ENCODE results near the gene FAM234B.

DNA sequence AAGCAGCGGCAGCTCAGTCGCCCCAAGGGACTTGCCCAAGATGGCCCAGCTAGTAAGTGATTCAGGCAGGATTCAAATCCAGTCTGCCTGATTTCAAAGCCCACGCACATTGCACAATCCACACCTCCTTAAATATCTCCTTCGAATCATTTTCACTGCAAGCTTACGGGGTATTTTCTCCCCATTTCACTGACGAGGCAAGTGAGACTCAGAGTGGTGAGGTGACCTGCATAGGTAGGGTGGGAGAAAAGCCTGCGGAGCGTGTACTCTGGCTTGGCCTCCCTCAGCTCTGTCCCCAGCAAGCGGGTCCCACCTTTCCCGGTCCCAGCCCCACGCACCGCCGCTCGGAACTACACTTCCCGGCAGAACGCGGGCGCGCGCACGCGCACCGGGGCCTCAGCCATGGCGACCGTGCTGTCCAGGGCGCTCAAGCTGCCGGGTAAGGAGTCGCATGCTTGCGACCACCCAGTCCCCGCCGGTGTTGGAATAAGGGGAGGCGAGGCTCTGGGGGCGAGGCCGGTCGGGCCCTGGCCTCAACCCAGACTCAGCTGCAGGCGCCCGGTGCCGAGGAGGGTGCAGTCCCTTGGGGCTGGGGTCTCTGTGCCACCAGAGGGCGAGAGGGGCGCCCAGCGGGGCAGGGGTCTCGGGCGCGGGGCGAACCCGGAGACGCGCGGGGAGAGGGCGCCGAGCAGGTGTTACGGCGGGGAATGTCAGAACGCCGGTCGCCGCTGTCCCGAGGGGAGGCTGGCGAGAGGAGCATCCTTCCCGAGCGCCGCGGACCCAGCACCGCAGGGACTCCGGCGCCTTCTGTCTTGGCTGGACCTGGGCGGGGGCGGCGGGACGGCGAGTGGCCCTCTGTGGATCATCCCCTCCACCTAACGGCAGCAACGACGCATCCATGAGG, at the start of gene FAM234B:
- TF ChIP-seq GATA2 (IDR thresholded peaks at IDR 0.05; ENCODE audit: low read depth, low read length) (no peak), GATA3 (IDR thresholded peaks at IDR 0.05; ENCODE audit: low read depth, low read length) (no peak)
